ENCODE results near the gene MED13L.

MED13L gene

GRCh38 chr12:116050275-116050674 lies 227.2 kb downstream of the MED13L start:
- no peak overlapping the region for H3K4me3 ChIP-seq (ENCODE audit: low read depth, low read length)

DNA sequence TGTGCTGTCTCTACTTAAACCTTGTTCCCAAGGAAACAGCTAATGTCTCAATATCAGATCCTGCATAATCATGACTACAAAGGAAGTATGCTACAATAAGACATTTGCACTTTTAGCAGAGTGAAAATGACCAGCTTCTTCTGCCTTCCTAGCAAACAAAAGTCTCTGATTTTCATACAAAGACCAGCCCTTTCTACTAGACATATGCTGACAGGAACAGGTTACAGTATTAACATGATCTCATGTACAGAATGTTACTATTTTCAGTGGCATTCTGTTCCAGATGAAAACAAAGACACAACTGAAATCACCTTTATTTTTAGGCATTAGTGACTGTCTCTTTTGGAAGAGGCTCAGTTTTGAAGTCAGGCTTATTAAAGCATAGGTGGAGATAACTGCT lies 228.6 kb downstream of the MED13L start:
- no peak for TF ChIP-seq CTCF (IDR thresholded peaks at IDR 0.05; ENCODE audit: borderline replicate concordance, insufficient read depth, low read depth, low read length)
- H3K4me3 ChIP-seq (ENCODE audit: low read depth, low read length), result no peak overlapping the region

More at GRCh38 chr12:116050275-116050674, 227.2 kb downstream of the MED13L start:
- no peak for TF ChIP-seq CTCF (IDR thresholded peaks at IDR 0.05; ENCODE audit: borderline replicate concordance, insufficient read depth, low read depth, low read length)

DNA sequence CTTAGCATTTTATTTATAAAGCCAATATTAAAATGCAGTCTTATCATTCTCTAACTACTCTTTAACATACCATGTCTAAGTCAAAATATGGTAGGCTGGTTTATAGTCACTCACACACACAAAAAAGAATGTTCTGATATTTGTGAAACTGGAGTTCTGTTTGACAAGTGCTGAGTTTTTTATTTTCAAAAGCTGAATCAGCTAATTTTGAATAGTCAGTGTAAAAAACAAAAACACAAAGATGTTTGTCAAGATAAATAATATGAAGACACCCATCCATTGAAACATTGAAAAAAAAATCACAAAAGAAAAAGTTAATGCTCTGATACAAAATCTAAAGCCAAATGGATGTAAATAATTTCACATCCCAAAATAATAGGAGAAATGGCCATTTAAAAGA lies 231.5 kb downstream of the MED13L start:
- no peak overlapping the region for H3K4me3 ChIP-seq (ENCODE audit: low read depth, low read length)
- TF ChIP-seq CTCF (IDR thresholded peaks at IDR 0.05; ENCODE audit: borderline replicate concordance, insufficient read depth, low read depth, low read length), result no peak

- TF ChIP-seq CTCF (IDR thresholded peaks at IDR 0.05; ENCODE audit: borderline replicate concordance, insufficient read depth, low read depth, low read length), result no peak
- H3K4me3 ChIP-seq (ENCODE audit: low read depth, low read length), result no peak overlapping the region
Measured at GRCh38 chr12:116045150-116045549, 232.3 kb downstream of the MED13L start.

DNA sequence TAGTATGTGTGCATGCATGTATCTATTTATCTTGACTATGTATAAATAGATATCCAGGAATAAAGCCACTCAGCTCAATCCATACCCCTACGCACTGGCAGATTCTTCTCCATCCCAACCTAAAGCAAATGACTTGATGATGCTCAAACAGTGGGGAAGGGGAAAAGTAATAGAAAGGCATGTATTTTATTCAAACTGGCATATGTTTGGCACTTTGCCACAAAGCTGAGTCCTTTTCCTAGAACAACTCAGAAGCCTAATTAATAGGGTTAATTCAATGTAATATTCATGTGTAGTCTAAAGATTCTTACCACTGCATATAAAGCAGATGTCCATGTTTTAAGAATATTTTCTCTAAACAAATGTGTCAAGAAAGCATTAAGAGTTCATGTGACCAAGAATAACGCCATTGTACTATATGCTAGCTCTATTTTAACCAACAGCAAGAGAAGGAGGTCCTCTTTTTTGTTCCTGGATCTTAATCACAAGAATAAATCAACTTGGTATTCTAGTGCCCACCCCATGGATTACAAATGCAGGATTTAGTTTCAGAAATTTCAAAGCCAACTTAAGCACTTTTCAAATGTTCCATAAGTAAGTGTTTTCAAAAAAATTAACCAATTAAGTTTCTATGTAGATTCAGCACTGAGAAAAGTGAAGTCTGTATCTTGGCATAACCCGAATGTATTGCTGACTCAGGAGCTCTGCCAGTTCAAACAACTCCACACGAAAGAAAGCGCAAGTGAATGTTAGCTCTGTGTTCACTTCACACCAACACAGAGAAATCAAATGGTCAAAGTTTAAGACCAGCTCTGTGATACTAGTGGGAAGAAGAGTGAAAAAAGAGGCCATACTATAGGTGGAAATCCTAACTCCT lies 233.6 kb downstream of the MED13L start:
- TF ChIP-seq CTCF (IDR thresholded peaks at IDR 0.05; ENCODE audit: borderline replicate concordance, insufficient read depth, low read depth, low read length), result no peak
- no peak overlapping the region for H3K4me3 ChIP-seq (ENCODE audit: low read depth, low read length)

DNA sequence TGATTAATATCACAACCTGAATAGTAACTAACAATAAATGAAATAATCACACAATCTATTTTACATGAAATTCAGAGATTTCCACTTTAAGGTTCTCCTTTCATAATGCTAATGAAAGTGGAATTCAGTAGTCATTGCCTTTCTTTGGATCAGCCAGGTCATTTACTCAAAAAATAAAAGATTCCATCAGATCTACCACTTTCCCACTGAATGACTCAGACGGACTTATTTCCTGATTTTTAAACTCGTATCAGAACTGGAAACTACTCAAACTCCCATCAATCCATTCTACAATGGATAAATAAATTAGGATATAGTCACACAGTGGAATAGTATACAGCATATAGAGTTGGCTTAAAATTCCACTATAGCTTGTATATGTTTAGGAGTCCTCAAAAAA lies 237.1 kb downstream of the MED13L start:
- no peak for TF ChIP-seq CTCF (IDR thresholded peaks at IDR 0.05; ENCODE audit: borderline replicate concordance, insufficient read depth, low read depth, low read length)

GRCh38 chr12:116039081-116039480 lies 238.4 kb downstream of the MED13L start:
- no peak for TF ChIP-seq CTCF (IDR thresholded peaks at IDR 0.05; ENCODE audit: borderline replicate concordance, insufficient read depth, low read depth, low read length)
- H3K4me3 ChIP-seq (ENCODE audit: low read depth, low read length), result no peak overlapping the region

More for the DNA sequence above, 237.1 kb downstream of the MED13L start:
- H3K4me3 ChIP-seq (ENCODE audit: low read depth, low read length), result no peak overlapping the region
